Measurements from ENCODE around the gene CNPPD1. TPM values are rescaled to one million over a fixed set of nuclear protein-coding genes. Genes with fewer than 3 reads are reported as not detected.
A peak's percentile ranks its signal among the peaks of the same experiment; 100 is the strongest.

Gene CNPPD1
- polyA plus RNA-seq, 1 experiment: 29.9 TPM

DNA sequence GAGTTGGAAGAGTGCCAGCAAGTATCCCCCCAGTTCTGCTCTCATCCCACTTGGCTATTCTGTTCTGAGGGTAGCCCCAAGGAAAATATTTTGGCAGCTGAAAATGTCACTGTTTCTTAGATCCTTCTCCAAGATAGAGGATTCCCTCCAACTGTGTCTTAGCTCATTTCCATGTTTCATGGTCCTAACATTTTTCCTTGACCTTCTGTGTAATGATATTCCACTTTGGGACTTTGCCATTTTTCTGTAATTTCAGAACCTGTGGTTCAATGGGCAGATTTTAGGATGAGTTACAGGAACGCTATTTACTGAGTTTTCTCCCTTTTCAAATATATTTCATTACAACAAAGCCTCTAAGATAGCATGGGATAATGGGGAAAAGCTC, 50.8 kb downstream of the CNPPD1 start:
- CTCF ChIA-PET: interaction anchor here (1.2 to 10.8 kb wide), 5 partner anchors 20 to 67 kb away, joined by 3 to 137 read pairs (median 7); partner anchors contain the start of gene IHH
- Histone ChIP-seq H3K4me3 (ENCODE audit: low read depth, low read length) (no peak overlapping the region), H3K27me3 (ENCODE audit: control insufficient read depth, insufficient read depth, low read length) (no peaks in the 10 kb centered on the region), H3K9me3 (ENCODE audit: control insufficient read depth, insufficient read depth, low read length) (no peaks in the 10 kb centered on the region), H3K27ac (ENCODE audit: low read depth, low read length) (peak overlapping the region; percentile 31)
- no peak for TF ChIP-seq CTCF (IDR thresholded peaks at IDR 0.05; ENCODE audit: low read depth, low read length)
- no peak for DNase-seq (ENCODE audit: low read depth, low spot score)
- POLR2A ChIA-PET: no interaction called here

GRCh38 chr2:219125225-219125885, 51.4 kb downstream of the CNPPD1 start:
- Histone ChIP-seq H3K27me3 (ENCODE audit: control insufficient read depth, insufficient read depth, low read length) (no peaks in the 10 kb centered on the region), H3K27ac (ENCODE audit: low read depth, low read length) (peak overlapping the region; percentile 31), H3K4me3 (ENCODE audit: low read depth, low read length) (no peak overlapping the region), H3K9me3 (ENCODE audit: control insufficient read depth, insufficient read depth, low read length) (no peaks in the 10 kb centered on the region)
- peak; percentile 42 for DNase-seq (ENCODE audit: low read depth, low spot score)
- TF ChIP-seq CTCF (IDR thresholded peaks at IDR 0.05; ENCODE audit: low read depth, low read length): no peak
- ChIA-PET CTCF (interaction anchor here (1.2 to 10.8 kb wide), 5 partner anchors 20 to 66 kb away, joined by 3 to 137 read pairs (median 7); partner anchors contain the start of gene IHH), POLR2A (no interaction called here)

- no peak overlapping the region for H3K4me3 ChIP-seq (ENCODE audit: low read depth, low read length)
- ChIA-PET CTCF (interaction anchor here (0.6 to 10.8 kb wide), 10 partner anchors 19 to 144 kb away, joined by 3 to 137 read pairs (median 6); partner anchors contain the start of gene IHH), POLR2A (no interaction called here)
- no peak for TF ChIP-seq CTCF (IDR thresholded peaks at IDR 0.05; ENCODE audit: low read depth, low read length)
- no peaks in the 10 kb centered on the region for H3K27me3 ChIP-seq (ENCODE audit: control insufficient read depth, insufficient read depth, low read length)
- no peak for DNase-seq (ENCODE audit: low read depth, low spot score)
- H3K27ac ChIP-seq (ENCODE audit: low read depth, low read length): no peak overlapping the region
- H3K9me3 ChIP-seq (ENCODE audit: control insufficient read depth, insufficient read depth, low read length): no peaks in the 10 kb centered on the region
These were observed 52.2 kb downstream of the CNPPD1 start for GRCh38 chr2:219124381-219125110.

DNA sequence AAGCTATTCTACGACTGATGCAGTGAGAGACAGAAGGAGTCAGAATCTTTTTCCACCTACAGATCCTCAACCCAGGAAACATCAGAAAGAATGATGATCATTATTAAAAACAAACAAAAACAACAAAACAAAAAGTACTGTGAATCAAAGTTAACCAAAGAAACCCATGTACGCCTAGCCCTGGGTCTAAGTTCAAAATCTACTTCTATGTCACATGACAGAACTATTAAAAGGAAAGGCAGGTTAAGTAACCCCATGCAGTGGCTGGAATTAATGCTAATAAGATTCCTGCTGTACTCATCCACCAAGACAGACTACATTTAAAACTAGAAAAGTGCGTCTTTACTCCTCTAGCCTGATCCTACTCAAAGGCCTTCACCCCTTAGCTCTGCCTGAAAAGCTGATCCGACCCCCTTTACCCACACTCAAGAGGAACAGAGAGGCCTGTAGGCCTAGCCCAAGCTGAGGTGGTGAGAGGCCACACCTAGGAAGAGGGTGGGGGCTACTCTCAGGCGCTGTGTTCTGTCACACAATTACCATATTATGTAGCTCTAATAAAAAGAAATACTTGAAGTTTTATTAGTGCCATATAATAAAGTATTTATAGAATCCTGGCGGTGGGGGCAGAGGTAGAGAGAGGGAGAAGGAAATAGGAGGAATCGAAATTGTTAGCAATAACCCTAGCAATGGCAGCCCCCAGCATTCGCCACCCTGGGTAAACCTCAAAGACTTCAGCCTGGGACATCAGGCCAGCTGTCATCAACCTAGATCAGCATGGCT, 53.2 kb downstream of the CNPPD1 start:
- Histone ChIP-seq H3K27ac (ENCODE audit: low read depth, low read length) (no peak overlapping the region), H3K27me3 (ENCODE audit: control insufficient read depth, insufficient read depth, low read length) (no peaks in the 10 kb centered on the region), H3K4me3 (ENCODE audit: low read depth, low read length) (no peak overlapping the region), H3K9me3 (ENCODE audit: control insufficient read depth, insufficient read depth, low read length) (no peaks in the 10 kb centered on the region)
- TF ChIP-seq CTCF (IDR thresholded peaks at IDR 0.05; ENCODE audit: low read depth, low read length): no peak
- no peak for DNase-seq (ENCODE audit: low read depth, low spot score)
- CTCF ChIA-PET: interaction anchor here (0.6 to 10.8 kb wide), 10 partner anchors 18 to 143 kb away, joined by 3 to 137 read pairs (median 6); partner anchors contain the start of gene IHH
- POLR2A ChIA-PET: no interaction called here
